NCI-H2196 treated with DMSO at 0.1 percent for 48 hours (cell line): Measurements from ENCODE around the gene HPDL.
"Not testable (repeated sequence)": the region's sequence is repeated elsewhere in the genome, so short reads cannot be mapped to it uniquely, and the experiment has no call there.

ENCODE experiments used
- DNase-seq: peaks from one replicate; lab custom pipeline; 2025; ENCODE audit not compliant: unreplicated experiment; lab: John Stamatoyannopoulos, UW

HPDL gene

DNA sequence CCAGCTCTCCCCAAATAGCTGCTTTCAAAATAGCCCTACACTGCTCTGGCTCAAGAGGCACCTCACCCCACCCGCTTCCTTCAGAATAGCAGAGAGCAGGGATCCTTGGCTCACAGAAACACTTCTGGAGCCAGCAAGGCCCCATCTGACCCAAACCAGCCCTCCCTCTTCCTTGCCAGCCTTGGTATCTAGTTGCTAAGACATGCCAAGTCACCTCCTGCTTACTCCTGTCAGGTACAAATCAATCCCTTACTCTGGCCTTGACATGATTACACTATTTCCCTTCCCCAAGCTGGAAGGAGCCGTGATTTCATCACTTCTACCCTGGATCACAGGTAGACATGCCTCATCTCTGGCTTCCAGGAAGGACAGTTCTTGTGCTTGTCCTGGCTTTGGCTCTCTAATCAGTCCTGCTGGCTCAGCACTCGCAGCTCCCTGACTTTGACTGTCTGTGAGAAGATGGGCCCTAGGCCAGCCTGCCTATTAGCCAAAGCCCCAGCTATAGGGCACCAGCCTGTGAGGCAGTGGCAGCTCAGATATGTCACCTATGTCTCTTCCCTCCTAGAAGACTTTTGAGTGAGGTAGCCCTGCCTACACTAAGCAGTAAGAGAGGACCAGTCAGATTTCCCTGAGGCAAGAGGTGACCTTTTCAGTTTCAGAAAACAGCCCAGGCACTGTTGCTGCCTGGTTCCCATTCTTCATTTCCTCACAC lies 22.4 kb downstream of the HPDL start:
- no peak for DNase-seq

- DNase-seq, result no peak
These were observed 24.8 kb downstream of the HPDL start for GRCh38 chr1:45351508-45351907.

GRCh38 chr1:45353685-45354084 lies 27.0 kb downstream of the HPDL start:
- no peak for DNase-seq

DNA sequence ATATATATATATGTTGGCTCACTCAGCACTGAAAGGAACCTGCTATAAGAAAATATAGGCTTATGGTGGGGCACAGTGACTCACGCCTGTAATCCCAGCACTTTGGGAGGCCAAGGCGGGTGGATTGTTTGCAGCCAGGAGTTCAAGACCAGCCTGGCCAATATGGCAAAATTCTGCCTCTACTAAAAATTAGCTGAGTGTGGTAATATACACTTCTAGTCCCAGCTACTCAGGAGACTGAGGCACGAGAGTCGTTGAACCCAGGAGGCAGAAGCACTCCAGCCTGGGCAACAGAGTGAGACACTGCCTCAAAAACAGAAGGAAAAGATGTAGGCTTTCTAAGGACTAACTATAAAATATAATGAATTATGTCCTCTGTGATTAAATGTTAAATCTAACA lies 28.1 kb downstream of the HPDL start:
- DNase-seq, result no peak

GRCh38 chr1:45355683-45356082 lies 29.0 kb downstream of the HPDL start:
- no peak for DNase-seq

DNA sequence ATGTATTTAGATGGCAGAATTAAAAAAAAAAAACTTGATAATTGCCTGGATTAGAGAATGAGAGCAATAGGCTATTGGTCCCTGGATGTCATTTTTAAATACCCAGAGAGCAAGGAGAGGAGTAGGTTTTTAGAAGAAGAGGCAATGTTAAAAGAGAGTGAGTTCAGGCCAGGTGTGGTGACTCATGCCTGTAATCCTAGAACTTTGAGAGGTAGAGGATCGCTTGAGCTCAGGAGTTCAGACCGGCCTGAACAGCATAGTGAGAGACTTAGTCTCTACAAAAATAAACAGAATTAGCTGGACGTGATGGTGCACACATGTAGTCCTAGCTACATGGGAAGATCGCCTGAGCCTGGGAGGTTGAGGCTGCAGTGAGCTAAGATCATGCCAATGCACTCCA lies 29.5 kb downstream of the HPDL start:
- peak; percentile 36 for DNase-seq

GRCh38 chr1:45359882-45360513 lies 33.3 kb downstream of the HPDL start:
- peak; percentile 24 for DNase-seq

GRCh38 chr1:45360981-45361380 lies 34.3 kb downstream of the HPDL start:
- DNase-seq, result not testable (repeated sequence)

DNA sequence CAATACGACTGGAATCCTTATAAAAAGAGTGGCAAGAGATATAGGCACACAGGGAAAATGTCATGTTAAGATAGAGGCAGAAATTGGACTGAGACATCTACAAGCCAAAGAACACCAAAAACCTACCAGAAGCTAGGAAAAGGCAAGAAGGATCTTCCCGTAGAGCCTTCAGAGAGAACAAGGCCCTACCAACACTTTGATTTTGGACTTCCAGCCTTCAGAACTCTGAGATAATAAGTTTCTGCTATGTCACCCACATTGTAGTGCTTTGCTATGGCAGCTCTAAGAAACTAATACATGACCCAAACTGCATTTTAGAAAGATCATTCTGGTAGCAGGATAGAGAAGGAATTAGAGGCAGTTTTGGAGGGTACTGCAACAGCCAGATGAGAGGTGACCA lies 37.6 kb downstream of the HPDL start:
- DNase-seq, result no peak

DNA sequence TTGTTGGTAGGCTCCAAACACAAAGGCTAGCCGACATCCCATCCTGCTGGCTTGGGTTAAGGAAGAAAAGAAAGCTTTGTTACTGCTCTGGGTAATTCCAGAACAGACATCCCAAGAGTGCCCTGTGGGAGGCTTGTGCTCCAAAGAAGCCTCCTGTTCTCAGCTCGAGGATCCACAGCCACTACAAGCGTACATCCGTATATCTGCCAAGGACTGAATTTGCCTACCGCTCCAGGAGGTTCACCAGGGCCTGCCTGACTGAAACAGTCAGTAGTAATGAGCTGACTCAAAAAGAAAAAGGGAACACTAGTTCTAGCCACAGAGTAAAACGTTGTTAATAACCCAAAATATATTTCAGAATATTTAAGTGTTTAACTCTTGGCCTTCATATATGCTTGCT lies 38.4 kb downstream of the HPDL start:
- no peak for DNase-seq

- no peak for DNase-seq
These were observed 43.9 kb downstream of the HPDL start for GRCh38 chr1:45370575-45370974.

DNA sequence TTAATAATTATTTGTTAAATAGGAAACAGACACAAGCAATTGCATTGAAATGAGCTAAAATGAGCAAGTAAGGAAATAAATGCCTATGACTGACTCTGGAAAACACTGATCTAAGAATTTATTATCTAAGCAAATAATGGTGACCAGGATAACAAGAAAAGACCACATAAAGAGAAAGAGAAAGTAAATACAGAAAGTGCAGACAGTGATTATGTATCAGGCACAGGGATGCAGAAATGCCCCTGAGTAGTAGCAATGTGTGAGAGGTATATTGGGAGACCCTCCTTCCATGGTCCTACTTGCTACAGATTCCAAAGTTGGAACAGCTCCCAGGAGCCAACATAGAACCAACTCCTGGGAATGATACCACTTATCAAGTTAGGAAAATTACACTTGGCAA lies 46.9 kb downstream of the HPDL start:
- no peak for DNase-seq

GRCh38 chr1:45375104-45376090 lies 48.7 kb downstream of the HPDL start:
- no peak for DNase-seq

GRCh38 chr1:45378184-45378583 lies 51.5 kb downstream of the HPDL start:
- DNase-seq, result no peak
